ENCODE data around the gene CREB3L2. TPM values are rescaled to one million over a fixed set of nuclear protein-coding genes. Genes with fewer than 3 reads are reported as not detected.
A peak's percentile ranks its signal among the peaks of the same experiment; 100 is the strongest.
"Not testable (repeated sequence)": the region's sequence is repeated elsewhere in the genome, so short reads cannot be mapped to it uniquely, and the experiment has no call there.

CREB3L2 gene
- total RNA-seq, 1 donor from 2014 or later = 8.4 TPM

- no peak overlapping the region for H3K4me3 ChIP-seq (ENCODE audit: low read depth, low read length)
- no peak for TF ChIP-seq CTCF (IDR thresholded peaks at IDR 0.05; ENCODE audit: insufficient read depth, low read length, severe bottlenecking)
- DNase-seq (ENCODE audit: low read depth) (peak; percentile 35), FAIRE-seq (no peak)
- peaks cover 3% of the 10 kb centered on the region for H3K36me3 ChIP-seq (ENCODE audit: control insufficient read depth, insufficient read depth, low read length)
- H3K27me3 ChIP-seq (ENCODE audit: control insufficient read depth, insufficient read depth, low read length) = no peaks in the 10 kb centered on the region
These were observed 31.5 kb downstream of the CREB3L2 start for GRCh38 chr7:137970253-137970975.

GRCh38 chr7:137969828-137970227 is 32.1 kb downstream of the CREB3L2 start:
- H3K36me3 ChIP-seq (ENCODE audit: control insufficient read depth, insufficient read depth, low read length) = no peaks in the 10 kb centered on the region
- TF ChIP-seq CTCF (IDR thresholded peaks at IDR 0.05; ENCODE audit: insufficient read depth, low read length, severe bottlenecking) = no peak
- FAIRE-seq (no peak), DNase-seq (ENCODE audit: low read depth) (no peak)
- no peaks in the 10 kb centered on the region for H3K27me3 ChIP-seq (ENCODE audit: control insufficient read depth, insufficient read depth, low read length)
- H3K4me3 ChIP-seq (ENCODE audit: low read depth, low read length) = no peak overlapping the region

- DNase-seq (ENCODE audit: low read depth) = no peak
- TF ChIP-seq CTCF (IDR thresholded peaks at IDR 0.05; ENCODE audit: insufficient read depth, low read length, severe bottlenecking) = no peak
- Histone ChIP-seq H3K4me3 (ENCODE audit: low read depth, low read length) (no peak overlapping the region), H3K27me3 (ENCODE audit: control insufficient read depth, insufficient read depth, low read length) (no peaks in the 10 kb centered on the region), H3K36me3 (ENCODE audit: control insufficient read depth, insufficient read depth, low read length) (no peaks in the 10 kb centered on the region)
- no peak for FAIRE-seq
These were observed 33.0 kb downstream of the CREB3L2 start for GRCh38 chr7:137968890-137969289.

GRCh38 chr7:137968339-137968738 is 33.5 kb downstream of the CREB3L2 start:
- DNase-seq (ENCODE audit: low read depth); H3K27me3 ChIP-seq (ENCODE audit: control insufficient read depth, insufficient read depth, low read length); H3K36me3 ChIP-seq (ENCODE audit: control insufficient read depth, insufficient read depth, low read length); H3K4me3 ChIP-seq (ENCODE audit: low read depth, low read length); FAIRE-seq: not testable (repeated sequence)

GRCh38 chr7:137967143-137968018 is 34.5 kb downstream of the CREB3L2 start:
- Histone ChIP-seq H3K27me3 (ENCODE audit: control insufficient read depth, insufficient read depth, low read length) (no peaks in the 10 kb centered on the region), H3K36me3 (ENCODE audit: control insufficient read depth, insufficient read depth, low read length) (no peaks in the 10 kb centered on the region), H3K4me3 (ENCODE audit: low read depth, low read length) (no peak overlapping the region)
- no peak for TF ChIP-seq CTCF (IDR thresholded peaks at IDR 0.05; ENCODE audit: insufficient read depth, low read length, severe bottlenecking)
- DNase-seq (ENCODE audit: low read depth) (peak; percentile 57), FAIRE-seq (peak; percentile 50)

GRCh38 chr7:137966641-137967142 is 35.2 kb downstream of the CREB3L2 start:
- H3K4me3 ChIP-seq (ENCODE audit: low read depth, low read length) = no peak overlapping the region
- FAIRE-seq (no peak), DNase-seq (ENCODE audit: low read depth) (no peak)
- no peak for TF ChIP-seq CTCF (IDR thresholded peaks at IDR 0.05; ENCODE audit: insufficient read depth, low read length, severe bottlenecking)
- H3K36me3 ChIP-seq (ENCODE audit: control insufficient read depth, insufficient read depth, low read length) = no peaks in the 10 kb centered on the region
- H3K27me3 ChIP-seq (ENCODE audit: control insufficient read depth, insufficient read depth, low read length) = no peaks in the 10 kb centered on the region

Measured in bronchial epithelial cell (primary cell).